GM18505 (cell line): ENCODE measurements around the gene TSPEAR.

Source experiments
- ATAC-seq: cut with Tn5 transposase; IDR thresholded peaks from one replicate; pipeline ENCODE4 v1.9.1; 2021; ENCODE audit not compliant: unreplicated experiment
- POLR2A ChIP-seq: IDR thresholded peaks from 4 replicates; pipeline ENCODE4 v1.6.1; 2011; ENCODE audit warnings: borderline replicate concordance; ENCODE audit not compliant: insufficient read depth, insufficient read length; ENCODE audit errors: extremely low read depth

Gene TSPEAR

GRCh38 chr21:44514746-44515358 lies 196.5 kb downstream of the TSPEAR start:
- no peak for TF ChIP-seq POLR2A
- no peak for ATAC-seq

- no peak for TF ChIP-seq POLR2A
- ATAC-seq = no peak
Measured at GRCh38 chr21:44514218-44514520, 197.2 kb downstream of the TSPEAR start.

DNA sequence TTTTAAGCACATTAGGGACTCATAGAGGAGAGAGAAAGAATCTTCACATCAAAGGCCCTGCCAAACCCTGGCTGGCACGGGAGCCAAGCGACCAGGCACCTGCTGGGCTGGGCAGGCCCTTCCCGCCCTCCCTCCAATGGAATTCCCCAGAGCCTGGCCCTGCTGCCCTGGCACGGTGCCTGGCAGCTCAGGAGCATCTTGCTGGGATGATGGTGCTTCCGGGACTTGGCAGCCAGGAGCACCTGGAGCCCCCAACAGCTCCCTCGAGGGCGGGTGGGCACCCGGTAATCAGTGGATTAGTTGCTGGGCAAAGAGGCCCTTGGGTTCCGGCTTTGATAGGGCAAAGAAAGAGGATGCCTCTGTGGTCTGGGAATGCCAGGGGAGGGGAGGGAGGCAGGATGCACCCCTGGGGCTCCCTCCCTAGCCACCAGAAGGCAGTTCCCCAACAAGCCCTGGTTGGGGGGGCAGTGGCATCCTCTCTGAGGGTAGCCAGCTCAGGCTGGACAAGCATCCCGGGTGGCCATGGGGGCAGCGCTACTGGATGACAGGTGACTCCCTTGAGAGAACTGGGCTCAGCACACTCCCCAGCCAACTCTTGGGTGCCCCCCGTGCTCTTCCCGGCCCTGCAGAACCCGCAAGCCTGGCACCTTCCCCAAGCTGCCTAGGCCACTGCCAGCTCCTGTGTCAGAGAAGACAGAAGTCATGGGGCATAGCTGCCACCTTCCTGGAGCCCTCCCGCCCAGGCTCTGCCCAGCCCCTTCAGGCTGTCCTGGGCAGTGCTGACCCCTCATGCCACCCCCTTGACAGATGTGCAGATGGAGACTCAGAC lies 197.8 kb downstream of the TSPEAR start:
- no peak for TF ChIP-seq POLR2A
- no peak for ATAC-seq

DNA sequence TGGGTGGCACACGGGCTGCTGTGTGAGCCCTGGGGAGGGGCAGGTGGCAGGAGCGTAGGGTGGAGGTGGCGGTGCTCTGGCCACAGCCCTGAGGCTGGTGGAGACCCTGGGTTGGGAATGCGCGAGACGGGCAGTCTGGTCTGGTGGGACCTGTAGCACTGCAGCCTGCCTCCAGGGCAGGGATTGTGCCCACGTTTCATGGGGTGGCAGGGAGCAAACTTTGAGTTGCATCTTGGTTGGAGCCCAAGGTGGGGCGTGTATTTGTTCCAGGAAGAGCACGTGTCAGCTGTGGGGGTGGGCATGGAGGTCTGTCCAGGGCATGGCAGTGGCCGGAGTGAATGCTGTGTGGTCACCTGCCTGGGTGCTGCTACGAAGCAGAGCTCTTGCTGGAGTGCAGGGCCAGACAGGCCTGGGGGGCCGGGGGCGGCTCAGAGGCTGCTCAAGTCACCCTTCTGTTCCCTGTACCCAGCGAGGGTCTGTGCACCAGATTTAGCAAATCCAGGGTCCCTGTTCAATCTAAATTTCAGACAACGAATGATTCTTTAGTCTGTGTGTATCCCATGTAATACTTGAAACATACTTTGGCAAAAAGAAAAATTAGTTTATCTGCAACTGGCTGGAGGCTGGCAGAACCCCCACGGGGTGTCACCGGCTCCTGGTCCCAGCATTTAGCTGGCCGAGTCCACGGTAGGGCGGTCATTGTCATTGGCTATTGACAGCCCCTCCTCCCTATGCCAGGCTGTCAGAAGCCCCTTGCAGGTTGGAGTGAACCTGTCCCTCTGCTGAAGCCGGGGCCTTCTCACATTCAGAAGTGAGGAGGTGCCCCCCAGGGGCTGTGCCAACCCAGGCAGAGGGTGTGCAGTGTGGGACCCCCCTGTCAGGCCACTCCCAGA lies 198.6 kb downstream of the TSPEAR start:
- no peak for ATAC-seq

DNA sequence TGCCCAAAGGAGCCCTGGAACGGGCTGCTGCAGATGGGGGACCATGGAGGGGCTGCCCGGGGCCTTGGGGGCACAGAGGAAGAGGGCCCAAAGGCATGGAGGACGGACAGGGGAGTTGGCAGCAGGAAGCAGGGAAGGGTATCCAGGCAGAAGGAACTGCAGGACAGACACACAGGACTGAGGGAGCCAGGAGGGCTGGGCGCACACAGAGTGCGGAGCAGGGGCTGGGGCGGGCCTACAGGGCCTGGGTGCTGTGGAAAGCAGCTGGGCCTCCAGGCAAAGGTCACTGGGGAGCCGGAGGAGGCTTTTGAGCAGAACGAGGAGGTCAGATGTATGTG lies 199.5 kb downstream of the TSPEAR start:
- no peak for ATAC-seq
- no peak for TF ChIP-seq POLR2A

More for the DNA sequence above, 198.6 kb downstream of the TSPEAR start:
- no peak for TF ChIP-seq POLR2A

DNA sequence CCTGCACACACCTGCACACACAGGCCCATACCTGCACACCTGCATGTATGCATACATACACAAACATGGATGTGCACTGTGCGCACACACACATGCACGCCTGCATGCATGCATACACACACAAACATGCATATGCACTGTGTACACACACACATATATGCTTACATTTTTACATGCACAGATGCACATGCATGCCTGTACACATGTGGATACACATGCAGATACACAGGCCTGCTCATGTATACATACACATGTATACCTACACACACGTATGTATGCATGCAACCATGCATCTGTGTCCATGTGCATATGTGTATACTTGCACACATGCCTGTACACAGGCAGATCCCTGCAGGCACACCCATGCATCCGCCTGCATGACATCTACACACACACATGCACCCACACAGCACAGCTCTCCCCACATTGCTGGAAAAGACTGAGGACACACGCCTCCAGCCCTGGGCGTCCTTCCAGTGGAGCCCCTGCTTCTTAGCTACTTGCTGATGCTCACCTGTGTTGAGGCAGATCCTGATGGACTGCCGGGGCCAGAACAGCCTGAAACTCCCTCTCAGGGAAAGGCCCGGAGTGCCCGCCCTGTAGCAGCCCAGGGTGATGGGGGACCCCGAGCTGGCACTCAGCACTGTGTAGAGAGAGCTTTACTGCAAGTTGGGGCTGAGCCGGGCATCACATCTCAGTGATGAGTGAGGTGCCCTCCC lies 200.0 kb downstream of the TSPEAR start:
- TF ChIP-seq POLR2A = no peak
- no peak for ATAC-seq

DNA sequence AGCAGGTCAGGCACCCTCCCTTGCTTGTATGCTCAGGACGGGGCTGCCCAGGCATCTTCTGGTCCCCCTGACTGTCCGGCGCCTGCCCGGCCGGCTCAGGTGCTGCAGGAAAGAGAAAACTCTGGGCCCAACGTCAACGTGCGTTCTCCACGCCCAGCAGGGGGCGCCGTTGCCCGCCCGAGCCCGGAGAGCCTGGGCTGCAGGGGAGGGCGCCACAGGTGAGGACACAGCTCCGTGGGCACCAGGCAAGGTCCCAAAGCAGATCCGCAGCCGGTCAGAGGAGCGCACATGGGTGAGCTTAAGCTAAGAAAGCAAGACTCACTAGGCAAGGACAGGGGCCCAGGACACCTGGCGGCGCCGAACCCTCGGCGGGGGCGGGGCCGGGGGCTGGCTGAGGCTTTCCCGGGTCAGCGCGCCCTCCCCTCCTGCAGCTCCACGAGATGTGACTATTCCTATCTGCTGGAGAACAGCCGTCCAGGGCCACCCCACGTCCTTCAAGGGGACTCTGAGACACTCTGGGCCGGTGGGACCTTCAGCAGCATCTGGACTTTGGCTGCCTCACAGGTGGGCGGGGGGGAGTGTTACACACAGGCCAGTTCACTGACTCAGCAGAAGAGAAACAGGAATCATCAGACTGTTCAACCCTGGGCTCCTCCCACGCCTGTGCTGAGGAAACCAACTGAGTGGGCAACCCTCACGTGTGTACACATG lies 200.7 kb downstream of the TSPEAR start:
- no peak for ATAC-seq
- TF ChIP-seq POLR2A = no peak

DNA sequence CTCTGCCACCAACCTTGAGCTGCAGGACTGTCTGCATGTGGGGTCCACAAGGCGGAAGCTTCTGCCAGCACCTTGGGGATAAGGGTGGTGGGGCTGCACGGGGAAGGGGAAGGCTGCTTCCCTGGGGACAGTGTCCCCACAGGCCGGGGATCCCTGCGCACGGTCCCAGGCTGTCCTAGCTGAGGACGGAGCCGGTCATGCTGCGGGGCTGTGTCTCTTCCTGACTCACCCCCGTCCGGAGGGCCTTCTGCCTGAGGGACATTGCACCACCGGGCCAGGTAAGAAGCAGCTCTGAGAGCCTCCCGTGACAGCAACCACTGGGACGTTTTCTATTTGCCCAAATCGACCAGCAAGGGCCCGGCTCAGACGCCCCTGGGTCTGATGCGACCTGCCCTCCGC lies 201.3 kb downstream of the TSPEAR start:
- no peak for ATAC-seq

GRCh38 chr21:44509539-44509938 lies 201.8 kb downstream of the TSPEAR start:
- no peak for TF ChIP-seq POLR2A
- no peak for ATAC-seq

More for the DNA sequence above, 201.3 kb downstream of the TSPEAR start:
- TF ChIP-seq POLR2A = no peak

- no peak for ATAC-seq
Measured at GRCh38 chr21:44508711-44509445, 202.5 kb downstream of the TSPEAR start.

GRCh38 chr21:44508426-44508710 lies 203.0 kb downstream of the TSPEAR start:
- TF ChIP-seq POLR2A = no peak
- ATAC-seq = no peak

More at GRCh38 chr21:44508711-44509445, 202.5 kb downstream of the TSPEAR start:
- no peak for TF ChIP-seq POLR2A
